SK-N-SH treated with all-trans-retinoic acid at 6 μM for 48 hours (cell line): ENCODE data around the gene TAS1R1.

Experiments
- ATAC-seq: fragments of 200-7000 bp; cut with Tn5 transposase; 3 replicates; pipeline ENCODE4 v1.9.1; 2020; ENCODE audit warnings: mild to moderate bottlenecking, moderate library complexity
- ARNTL ChIP-seq: fragments of 450-650 bp; formaldehyde crosslinking; IDR thresholded peaks from 2 replicates; pipeline ENCODE4 v1.5.0; 2020; ENCODE audit warnings: low read depth, mild to moderate bottlenecking, moderate library complexity, borderline replicate concordance
- BACH2 ChIP-seq: fragments of 250-450 bp; sonication (Bioruptor Pico); IDR thresholded peaks from 2 replicates; pipeline ENCODE4 v1.9.0; 2021; ENCODE audit warnings: mild to moderate bottlenecking, borderline replicate concordance
- CREB5 ChIP-seq: fragments of 250-450 bp; sonication (Bioruptor Pico); IDR thresholded peaks from 2 replicates; pipeline ENCODE4 v1.5.1; 2020; ENCODE audit warnings: low read depth, mild to moderate bottlenecking, moderate library complexity
- CSDC2 ChIP-seq: fragments of 250-450 bp; sonication (Bioruptor Pico); IDR thresholded peaks from 2 replicates; pipeline ENCODE4 v1.5.0; 2020; ENCODE audit warnings: mild to moderate bottlenecking, moderate library complexity
- CSRNP3 ChIP-seq: fragments of 250-450 bp; sonication (Bioruptor Pico); IDR thresholded peaks from 2 replicates; pipeline ENCODE4 v1.5.1; 2021; ENCODE audit warnings: mild to moderate bottlenecking, moderate library complexity
- ESRRG ChIP-seq: fragments of 250-450 bp; sonication (Bioruptor Pico); IDR thresholded peaks from 2 replicates; pipeline ENCODE4 v1.6.1; 2021; ENCODE audit warnings: mild to moderate bottlenecking
- GLIS3 ChIP-seq: fragments of 250-450 bp; sonication (Bioruptor Pico); IDR thresholded peaks from 2 replicates; pipeline ENCODE4 v1.5.0; 2020; ENCODE audit warnings: mild to moderate bottlenecking, moderate library complexity
- OSR1 ChIP-seq: fragments of 250-450 bp; sonication (Bioruptor Pico); IDR thresholded peaks from 2 replicates; pipeline ENCODE4 v1.8.0; 2022; ENCODE audit warnings: moderate library complexity, mild to moderate bottlenecking, inconsistent platforms
- PATZ1 ChIP-seq: fragments of 250-450 bp; sonication (Bioruptor Pico); IDR thresholded peaks from 2 replicates; pipeline ENCODE4 v1.8.0; 2020; ENCODE audit warnings: mild to moderate bottlenecking, moderate library complexity, borderline replicate concordance
- POU6F1 ChIP-seq: fragments of 250-450 bp; sonication (Bioruptor Pico); IDR thresholded peaks from 2 replicates; pipeline ENCODE4 v1.8.0; 2021; ENCODE audit warnings: low read depth, mild to moderate bottlenecking, moderate library complexity, borderline replicate concordance
- RARB ChIP-seq: fragments of 250-450 bp; sonication (Bioruptor Pico); IDR thresholded peaks from 2 replicates; pipeline ENCODE4 v1.8.0; 2021; ENCODE audit warnings: mild to moderate bottlenecking, moderate library complexity
- SNAI2 ChIP-seq: fragments of 250-450 bp; sonication (Bioruptor Pico); IDR thresholded peaks from 2 replicates; pipeline ENCODE4 v1.5.0; 2020; ENCODE audit warnings: mild to moderate bottlenecking, moderate library complexity
- TCF4 ChIP-seq: fragments of 250-450 bp; sonication (Bioruptor Pico); IDR thresholded peaks from 2 replicates; pipeline ENCODE4 v1.8.0; 2021; ENCODE audit warnings: mild to moderate bottlenecking, moderate library complexity, borderline replicate concordance
- TSHZ2 ChIP-seq: fragments of 250-450 bp; sonication (Bioruptor Pico); IDR thresholded peaks from 2 replicates; pipeline ENCODE4 v1.5.0; 2020; ENCODE audit warnings: mild to moderate bottlenecking, moderate library complexity
- ZC3H10 ChIP-seq: fragments of 250-450 bp; sonication (Bioruptor Pico); IDR thresholded peaks from 2 replicates; pipeline ENCODE4 v1.5.1; 2021; ENCODE audit warnings: mild to moderate bottlenecking, moderate library complexity
- ZFP3 ChIP-seq: fragments of 250-450 bp; sonication (Bioruptor Pico); IDR thresholded peaks from 2 replicates; pipeline ENCODE4 v1.5.0; 2020; ENCODE audit warnings: mild to moderate bottlenecking, moderate library complexity
- ZFP30 ChIP-seq: fragments of 450-650 bp; formaldehyde crosslinking; IDR thresholded peaks from 2 replicates; pipeline ENCODE4 v1.5.0; 2022; ENCODE audit warnings: mild to moderate bottlenecking, moderate library complexity
- ZNF565 ChIP-seq: fragments of 450-650 bp; formaldehyde crosslinking; conservative IDR thresholded peaks from 2 replicates; pipeline ENCODE4 v1.5.0; 2020; ENCODE audit warnings: low read depth, mild to moderate bottlenecking, moderate library complexity
- ZNF70 ChIP-seq: fragments of 450-650 bp; formaldehyde crosslinking; IDR thresholded peaks from 2 replicates; pipeline ENCODE4 v1.5.0; 2020; ENCODE audit warnings: mild to moderate bottlenecking, moderate library complexity
- ZNF8 ChIP-seq: fragments of 450-650 bp; formaldehyde crosslinking; IDR thresholded peaks from 2 replicates; pipeline ENCODE4 v1.5.0; 2020; ENCODE audit warnings: mild to moderate bottlenecking, moderate library complexity

Gene TAS1R1

GRCh38 chr1:6519491-6519934 lies 35.6 kb upstream of the TAS1R1 start:
- no peak for TF ChIP-seq TCF4
- TF ChIP-seq ZFP30 = no peak
- no peak for TF ChIP-seq ZNF8 (CRISPR knock-in tag)
- TF ChIP-seq CSRNP3 (CRISPR knock-in tag) = no peak
- ATAC-seq = no peak; the same call in 2 of the 3 replicates

- peak; percentile 87 for ATAC-seq
- TF ChIP-seq TCF4 = peak; percentile 17; the same call in 1 of the 2 replicates
- no peak for TF ChIP-seq CSDC2 (CRISPR knock-in tag)
- TF ChIP-seq ZNF70 (CRISPR knock-in tag) = no peak
- no peak for TF ChIP-seq BACH2 (CRISPR knock-in tag)
- TF ChIP-seq GLIS3 = no peak
- TF ChIP-seq ESRRG (CRISPR knock-in tag) = no peak
Observed at GRCh38 chr1:6519935-6520671, 35.0 kb upstream of the TAS1R1 start.

GRCh38 chr1:6521536-6521935 lies 33.6 kb upstream of the TAS1R1 start:
- no peak for ATAC-seq
- no peak for TF ChIP-seq OSR1 (CRISPR knock-in tag)
- TF ChIP-seq PATZ1 (CRISPR knock-in tag) = no peak
- no peak for TF ChIP-seq TCF4

- TF ChIP-seq ESRRG (CRISPR knock-in tag) = no peak
- no peak for TF ChIP-seq ZFP30
- no peak for TF ChIP-seq BACH2 (CRISPR knock-in tag)
- TF ChIP-seq RARB (CRISPR knock-in tag) = no peak
- no peak for TF ChIP-seq ARNTL (CRISPR knock-in tag)
- ATAC-seq = peak; percentile 73
Observed at GRCh38 chr1:6523566-6523965, 31.5 kb upstream of the TAS1R1 start.

GRCh38 chr1:6526316-6526715 lies 28.8 kb upstream of the TAS1R1 start:
- ATAC-seq = no peak
- TF ChIP-seq ZNF565 (CRISPR knock-in tag) = no peak

- no peak for TF ChIP-seq POU6F1
- TF ChIP-seq ZFP30 = no peak
- TF ChIP-seq ZC3H10 (CRISPR knock-in tag) = no peak
- no peak for TF ChIP-seq CREB5 (CRISPR knock-in tag)
- no peak for TF ChIP-seq ESRRG (CRISPR knock-in tag)
- TF ChIP-seq ARNTL (CRISPR knock-in tag) = no peak
- no peak for TF ChIP-seq CSDC2 (CRISPR knock-in tag)
- TF ChIP-seq GLIS3 = no peak
- TF ChIP-seq TSHZ2 (CRISPR knock-in tag) = no peak
- no peak for TF ChIP-seq SNAI2 (CRISPR knock-in tag)
- no peak for TF ChIP-seq ZNF565 (CRISPR knock-in tag)
- no peak for TF ChIP-seq ZNF8 (CRISPR knock-in tag)
- TF ChIP-seq RARB (CRISPR knock-in tag) = no peak
- TF ChIP-seq TCF4 = no peak
- TF ChIP-seq ZFP3 (CRISPR knock-in tag) = no peak
- ATAC-seq = no peak
Observed at GRCh38 chr1:6528492-6528891, 26.6 kb upstream of the TAS1R1 start.
